HL-60 (cell line): ENCODE measurements around the gene EPB41.

Source experiments
- REST ChIP-seq: IDR thresholded peaks from 2 replicates; pipeline ENCODE4 v1.6.1; 2012; ENCODE audit warnings: low read depth; ENCODE audit not compliant: insufficient replicate concordance
- TF ChIP-seq, protein P1 (sequence below): IDR thresholded peaks from one replicate; pipeline ENCODE4 v1.5.1; 2011; ENCODE audit warnings: low read length, control low read depth, inconsistent platforms; ENCODE audit not compliant: insufficient read depth

GRCh38 chr1:29125237-29125641, 210.9 kb downstream of the EPB41 start:
- TF ChIP-seq, protein P1, sequence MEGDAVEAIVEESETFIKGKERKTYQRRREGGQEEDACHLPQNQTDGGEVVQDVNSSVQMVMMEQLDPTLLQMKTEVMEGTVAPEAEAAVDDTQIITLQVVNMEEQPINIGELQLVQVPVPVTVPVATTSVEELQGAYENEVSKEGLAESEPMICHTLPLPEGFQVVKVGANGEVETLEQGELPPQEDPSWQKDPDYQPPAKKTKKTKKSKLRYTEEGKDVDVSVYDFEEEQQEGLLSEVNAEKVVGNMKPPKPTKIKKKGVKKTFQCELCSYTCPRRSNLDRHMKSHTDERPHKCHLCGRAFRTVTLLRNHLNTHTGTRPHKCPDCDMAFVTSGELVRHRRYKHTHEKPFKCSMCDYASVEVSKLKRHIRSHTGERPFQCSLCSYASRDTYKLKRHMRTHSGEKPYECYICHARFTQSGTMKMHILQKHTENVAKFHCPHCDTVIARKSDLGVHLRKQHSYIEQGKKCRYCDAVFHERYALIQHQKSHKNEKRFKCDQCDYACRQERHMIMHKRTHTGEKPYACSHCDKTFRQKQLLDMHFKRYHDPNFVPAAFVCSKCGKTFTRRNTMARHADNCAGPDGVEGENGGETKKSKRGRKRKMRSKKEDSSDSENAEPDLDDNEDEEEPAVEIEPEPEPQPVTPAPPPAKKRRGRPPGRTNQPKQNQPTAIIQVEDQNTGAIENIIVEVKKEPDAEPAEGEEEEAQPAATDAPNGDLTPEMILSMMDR = no peak
- TF ChIP-seq REST = no peak
